NCI-H2196 (cell line): ENCODE results near the gene HSF2.
"Not testable (repeated sequence)": the region's sequence is repeated elsewhere in the genome, so short reads cannot be mapped to it uniquely, and the experiment has no call there.

Source experiments
- DNase-seq: peaks from one replicate; lab custom pipeline; 2025; ENCODE audit not compliant: unreplicated experiment; lab: John Stamatoyannopoulos, UW

Gene HSF2

DNA sequence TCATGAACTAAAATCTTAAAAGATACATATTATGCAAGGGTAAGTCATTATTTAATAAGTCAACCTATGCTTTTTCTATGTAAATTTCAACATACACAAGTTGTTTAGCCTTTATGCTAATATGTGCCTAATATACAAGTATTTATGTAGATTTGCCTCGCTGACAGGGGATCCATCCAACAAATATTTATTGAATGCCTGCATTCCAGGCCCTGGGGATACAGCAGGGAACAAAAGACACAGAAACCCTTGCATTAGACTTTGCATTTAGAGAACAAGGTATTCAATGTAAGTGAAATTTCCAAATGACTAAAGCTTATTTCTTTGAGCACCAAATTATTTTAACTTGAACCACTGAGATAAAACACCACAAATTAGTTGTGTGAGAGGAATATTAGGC lies 53.1 kb downstream of the HSF2 start:
- DNase-seq: no peak

DNA sequence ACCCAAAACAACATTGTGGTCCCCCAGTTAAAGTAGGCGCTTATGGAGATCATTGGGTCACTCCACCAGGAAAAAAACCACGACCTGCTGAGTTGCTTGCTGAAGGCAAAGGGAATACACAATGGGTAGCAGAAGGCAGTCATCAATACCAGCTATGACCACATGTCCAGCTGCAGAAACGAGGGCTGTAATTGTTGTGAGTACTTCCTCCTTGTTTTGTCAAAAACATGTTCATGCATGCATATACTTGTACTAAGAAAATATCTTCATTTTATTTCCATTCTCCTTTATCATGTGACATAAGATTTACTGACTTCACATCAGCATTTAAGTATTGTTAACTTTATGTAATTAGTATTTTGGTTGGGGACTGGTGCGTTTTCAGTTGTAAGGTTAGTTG lies 55.2 kb downstream of the HSF2 start:
- DNase-seq: no peak

DNA sequence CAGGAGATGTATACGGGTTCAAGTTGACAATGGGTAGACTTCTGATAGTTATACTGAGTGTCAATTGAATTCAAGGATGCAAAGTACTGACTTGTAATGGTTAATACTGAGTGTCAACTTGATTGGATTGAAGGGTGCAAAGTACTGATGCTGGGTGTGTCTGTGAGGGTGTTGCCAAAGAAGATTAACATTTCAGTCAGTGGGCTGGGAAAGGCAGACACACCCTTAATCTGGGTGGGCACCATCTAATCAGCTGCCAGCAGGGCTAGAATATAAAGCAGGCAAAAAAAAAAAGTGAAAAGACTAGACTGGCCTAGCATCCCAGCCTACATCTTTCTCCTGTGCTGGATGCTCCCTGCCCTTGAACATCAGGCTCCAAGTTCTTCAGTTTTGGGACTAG lies 55.7 kb downstream of the HSF2 start:
- DNase-seq: not testable (repeated sequence)

DNA sequence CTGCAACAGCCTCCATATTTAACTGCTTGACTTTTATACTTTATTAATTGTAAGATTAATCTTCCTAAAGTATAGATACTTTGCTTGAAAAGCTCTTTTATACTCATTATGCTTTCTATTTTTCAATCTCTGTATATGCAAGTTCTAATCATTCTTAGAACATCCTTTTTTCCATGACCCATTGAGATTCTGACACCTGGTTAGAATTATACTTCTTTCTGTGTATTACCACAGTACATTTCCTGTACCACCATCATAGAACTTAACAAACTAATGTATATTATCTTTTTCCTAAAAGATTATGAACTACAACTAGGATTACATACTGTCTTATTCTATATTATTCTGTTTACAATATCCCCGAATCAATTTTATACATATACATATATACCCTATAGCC lies 58.6 kb downstream of the HSF2 start:
- DNase-seq: no peak

DNA sequence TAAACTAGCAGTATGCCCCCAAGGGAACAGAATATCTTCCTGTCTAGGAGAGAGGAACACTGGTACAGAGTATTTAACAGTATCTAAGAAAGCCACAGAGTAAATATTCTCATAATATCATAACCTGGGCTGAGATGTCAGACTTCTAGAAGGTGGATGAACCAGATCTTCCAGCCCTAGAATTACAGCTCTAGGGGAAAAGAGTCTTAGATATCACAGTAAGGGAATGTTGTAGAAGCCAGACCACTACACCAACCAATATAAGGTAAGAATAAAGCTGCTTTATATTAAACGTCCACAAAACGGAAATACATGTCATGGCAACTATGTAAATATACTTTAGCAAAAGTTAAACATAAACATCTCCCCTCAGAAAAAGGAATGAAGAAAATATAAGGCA lies 59.8 kb downstream of the HSF2 start:
- DNase-seq: no peak

DNA sequence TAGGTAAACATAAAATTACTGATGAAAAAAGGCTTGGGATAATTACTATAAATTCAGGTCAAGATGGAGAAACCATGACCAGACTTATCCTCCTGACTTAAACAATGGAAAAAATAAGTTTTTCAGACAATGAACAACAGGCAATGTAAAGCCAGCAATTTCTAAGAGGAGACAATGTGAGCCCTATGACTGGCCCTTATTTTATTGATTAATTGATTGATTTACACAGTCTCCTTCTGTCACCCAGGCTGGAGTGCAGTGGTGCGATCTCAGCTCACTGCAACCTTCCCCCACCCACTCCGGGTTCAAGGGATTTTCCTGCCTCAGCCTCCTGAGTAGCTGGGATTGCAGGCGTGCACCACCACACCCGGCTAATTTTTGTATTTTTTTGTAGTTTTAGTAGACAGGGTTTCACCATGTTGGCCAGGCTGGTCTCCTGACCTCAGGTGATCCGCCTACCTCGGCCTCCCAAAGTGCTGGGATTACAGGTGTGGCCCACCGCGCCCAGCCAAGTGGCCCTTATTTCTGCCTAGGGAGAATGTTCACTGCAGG lies 60.5 kb downstream of the HSF2 start:
- not testable (repeated sequence) for DNase-seq

DNA sequence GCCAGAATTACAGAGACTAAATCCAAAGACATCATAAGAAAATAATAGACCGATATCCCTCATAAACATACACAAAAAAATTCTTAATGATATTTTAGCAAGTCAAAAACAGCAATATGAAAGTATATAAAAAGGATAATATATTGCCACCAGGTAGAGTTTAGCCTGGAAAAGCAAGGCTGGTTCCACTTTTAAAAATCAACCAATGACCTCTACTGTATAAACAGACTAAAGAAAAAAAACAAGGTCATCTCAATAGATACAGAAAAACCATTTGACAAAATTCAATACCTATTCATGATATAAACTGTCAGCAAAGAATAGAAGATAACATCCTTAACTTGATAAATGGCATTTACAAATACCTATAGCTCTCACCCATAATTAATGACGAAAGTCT lies 62.4 kb downstream of the HSF2 start:
- no peak for DNase-seq

DNA sequence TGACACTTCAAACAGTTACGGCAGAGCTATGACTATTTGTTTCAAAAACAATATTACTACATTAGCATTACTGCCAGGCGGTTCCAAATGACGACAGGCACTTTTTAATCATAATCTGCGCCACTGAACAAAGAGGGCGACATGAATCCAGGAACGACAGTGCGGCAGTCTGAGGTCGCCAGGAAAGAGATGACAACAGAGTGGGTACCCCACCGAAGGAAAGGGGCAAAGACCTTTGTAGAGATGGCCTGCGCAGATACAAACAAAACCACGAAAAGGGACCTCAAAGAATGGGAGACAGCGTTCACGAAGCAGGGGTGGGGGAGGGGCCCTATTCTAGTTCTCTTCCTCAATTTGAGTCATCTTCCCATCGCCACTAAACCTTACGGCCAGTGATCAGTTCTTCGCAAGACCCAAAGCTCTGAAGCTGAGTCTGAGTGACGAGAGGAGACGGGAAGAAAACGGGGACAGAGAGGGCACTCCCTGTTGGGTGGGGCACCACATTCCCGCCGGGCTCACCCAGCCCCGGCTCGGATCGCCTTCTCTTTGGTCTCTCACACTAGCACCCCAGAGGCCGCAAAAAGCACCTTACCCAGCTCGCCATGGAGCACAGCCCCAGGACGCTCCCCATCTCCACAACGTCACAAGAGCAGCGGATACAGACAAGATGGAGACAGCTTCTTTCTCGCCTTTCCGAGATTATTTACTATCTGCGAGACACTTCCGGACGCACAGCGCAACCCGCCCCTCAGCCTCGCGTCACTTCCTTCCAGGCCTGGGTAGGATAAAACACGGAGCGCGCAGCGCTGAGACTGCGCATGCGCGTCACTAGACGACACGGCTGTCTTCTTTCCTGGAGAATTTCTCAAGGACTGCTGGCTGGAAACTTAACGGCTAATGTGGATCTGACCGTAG lies 71.9 kb downstream of the HSF2 start, which contains the start of gene SERINC1:
Gene SERINC1 (minus strand): TSS at position 701 of the 915 bp plus-strand sequence. CDS start 70 bp downstream, at position 631.
- DNase-seq: peak; percentile 91

DNA sequence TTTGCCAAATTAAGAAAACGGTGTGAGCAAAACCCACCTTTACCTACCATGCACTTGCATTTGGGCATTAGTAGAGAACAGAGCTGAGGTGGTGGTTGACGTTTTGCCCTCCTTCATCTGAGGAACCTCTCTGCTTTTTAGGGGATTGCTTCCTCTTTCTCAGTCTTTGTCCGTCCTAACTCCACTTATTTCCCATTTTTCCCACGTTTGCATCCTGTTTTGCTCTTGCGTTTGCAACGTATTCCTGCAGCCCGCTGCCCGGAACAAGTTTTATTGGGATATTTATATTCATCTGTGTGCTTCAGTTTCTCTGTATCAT lies 72.5 kb downstream of the HSF2 start:
- DNase-seq: no peak

DNA sequence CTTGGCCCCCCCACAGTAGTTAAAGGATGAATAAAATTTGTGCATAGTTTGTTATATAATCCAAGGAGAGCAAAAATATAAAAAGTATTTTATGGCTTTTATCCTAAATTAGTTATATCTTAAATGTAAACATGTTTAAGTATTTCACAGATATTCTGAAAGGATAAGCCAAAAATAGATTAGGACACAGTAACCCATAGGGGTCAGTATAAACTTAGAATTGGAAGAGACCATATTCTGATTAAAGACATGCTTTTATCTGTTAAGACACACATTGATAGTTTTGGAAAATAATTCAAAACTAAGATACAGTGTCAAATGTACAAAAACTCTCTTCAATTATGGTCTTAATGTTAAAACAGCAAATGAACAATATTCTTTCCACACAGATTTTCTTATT lies 76.7 kb downstream of the HSF2 start:
- DNase-seq: peak; percentile 37

DNA sequence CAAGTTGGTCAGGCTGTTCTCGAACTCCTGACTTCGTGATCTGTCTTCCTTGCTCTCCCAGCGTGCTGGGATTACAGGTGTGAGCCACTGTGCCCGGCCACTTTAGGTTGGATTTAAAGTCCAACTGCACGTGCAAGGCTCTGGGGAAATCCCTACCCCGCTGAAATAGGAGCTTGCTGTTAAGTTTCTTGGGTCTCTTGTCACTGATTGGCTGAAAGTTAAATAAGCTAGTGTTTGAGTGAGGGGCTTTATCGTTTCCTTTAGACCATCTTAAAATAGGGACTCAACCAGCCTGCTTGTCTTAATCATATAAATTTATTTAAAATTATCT lies 83.3 kb downstream of the HSF2 start:
- DNase-seq: no peak
